ENCODE results near the gene IQCF2. TPM values are rescaled to one million over a fixed set of nuclear protein-coding genes. Genes with fewer than 3 reads are reported as not detected.
"Not testable (repeated sequence)": the region's sequence is repeated elsewhere in the genome, so short reads cannot be mapped to it uniquely, and the experiment has no call there.

IQCF2 gene
- not detected in 2 replicates for total RNA-seq (2014; rRNA removed; shearing (Covaris generic))

DNA sequence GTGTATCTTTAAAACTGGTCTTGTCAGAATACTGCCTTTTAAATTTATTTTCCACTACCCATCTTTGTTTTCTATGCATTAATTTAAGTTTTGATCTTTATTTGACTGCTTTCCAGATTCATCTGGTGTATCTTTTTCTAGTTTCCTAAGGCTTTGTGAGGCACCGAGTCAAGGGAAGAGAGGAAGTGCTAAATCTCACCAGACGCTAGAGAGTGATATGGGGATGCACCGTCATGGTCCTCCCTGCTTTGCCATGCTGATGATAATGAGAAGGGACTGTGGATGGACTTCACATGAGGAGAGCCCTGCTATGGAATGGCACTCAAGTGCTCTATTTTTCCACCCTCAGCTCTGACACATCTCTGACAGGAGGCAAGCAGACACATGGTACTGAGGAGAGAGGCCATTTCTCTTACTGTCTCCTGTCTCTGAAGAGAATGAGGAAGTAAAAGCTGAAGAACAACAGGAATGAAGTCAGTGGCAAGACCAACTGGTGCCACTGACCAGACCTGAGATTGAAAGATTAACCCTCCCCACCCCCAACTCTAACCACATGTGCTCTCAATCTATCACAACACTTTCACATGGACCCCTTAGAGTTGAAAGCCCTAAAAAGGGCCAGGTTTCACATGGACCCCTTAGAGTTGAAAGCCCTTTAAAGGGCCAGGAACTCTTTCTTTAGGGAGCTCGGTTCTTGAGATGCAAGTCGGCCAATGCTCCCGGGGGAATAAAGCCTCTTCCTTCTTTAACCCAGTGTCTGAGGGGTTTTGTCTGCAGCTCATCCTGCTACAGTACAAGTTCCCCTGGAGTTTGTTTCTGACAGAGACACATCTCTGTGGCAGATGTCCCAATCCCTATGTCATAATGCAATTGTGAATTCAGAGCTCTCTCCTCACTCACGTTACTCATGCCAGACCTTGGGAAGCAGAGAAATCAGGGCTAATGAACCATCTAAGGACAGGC is at the start of gene IQCF2:
IQCF2 (plus strand) TSS at position 913 of the 963 bp plus-strand sequence. CDS start 52 bp downstream, outside the sequence.
- H3K4me3 ChIP-seq: no peak within 1 kb of the TSS
- H3K4me1 ChIP-seq (replicated peaks): no peaks in the 10 kb centered on the region
- no peaks in the 10 kb centered on the region for H3K9me3 ChIP-seq (replicated peaks)
- DNase-seq (ENCODE audit: low read depth in 1 of 2, low spot score in 2 of 2): no peak
- H3K36me3 ChIP-seq: no peaks in the 10 kb centered on the region
- H3K27me3 ChIP-seq (replicated peaks): no peaks in the 10 kb centered on the region; the same call in none of the 2 replicates
- no peak within 1 kb of the TSS for H3K27ac ChIP-seq

DNA sequence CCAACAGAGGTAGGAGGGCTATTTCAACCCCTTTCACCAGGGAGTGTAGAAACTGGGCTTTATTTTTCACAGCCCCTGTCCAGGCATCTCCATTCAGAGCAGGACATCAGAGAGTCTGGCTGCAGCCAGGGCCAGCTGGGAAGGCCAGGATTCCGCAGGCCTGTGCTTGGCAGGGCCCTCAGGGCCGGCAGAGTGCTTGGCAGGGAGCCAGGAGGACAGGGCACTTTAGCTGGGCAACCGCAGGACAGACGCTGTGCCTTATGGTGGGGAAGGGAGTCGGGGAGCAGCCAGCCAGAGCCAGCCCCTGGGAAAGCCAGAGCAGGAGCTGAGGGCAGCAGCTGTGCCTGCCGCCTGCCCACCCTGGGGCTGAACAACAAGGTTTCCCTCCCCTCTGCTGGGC is 47.9 kb upstream of the IQCF2 start:
- Histone ChIP-seq H3K27ac (no peak overlapping the region), H3K4me3 (no peak overlapping the region), H3K36me3 (no peaks in the 10 kb centered on the region), H3K4me1 (replicated peaks) (no peaks in the 10 kb centered on the region), H3K27me3 (replicated peaks) (no peaks in the 10 kb centered on the region), H3K9me3 (replicated peaks) (no peaks in the 10 kb centered on the region)
- no peak for DNase-seq (ENCODE audit: low read depth in 1 of 2, low spot score in 2 of 2)

- no peaks in the 10 kb centered on the region for H3K4me1 ChIP-seq (replicated peaks)
- DNase-seq (ENCODE audit: low read depth in 1 of 2, low spot score in 2 of 2): no peak
- H3K9me3 ChIP-seq (replicated peaks): no peaks in the 10 kb centered on the region
- no peaks in the 10 kb centered on the region for H3K36me3 ChIP-seq
- no peak overlapping the region for H3K4me3 ChIP-seq
- H3K27ac ChIP-seq: no peak overlapping the region
- H3K27me3 ChIP-seq (replicated peaks): no peaks in the 10 kb centered on the region
Measured at GRCh38 chr3:51814034-51814433, 47.4 kb upstream of the IQCF2 start.

- H3K4me1 ChIP-seq (replicated peaks): no peaks in the 10 kb centered on the region
- no peaks in the 10 kb centered on the region for H3K36me3 ChIP-seq
- no peak overlapping the region for H3K27ac ChIP-seq
- H3K9me3 ChIP-seq (replicated peaks): no peaks in the 10 kb centered on the region
- no peak for DNase-seq (ENCODE audit: low read depth in 1 of 2, low spot score in 2 of 2)
- no peaks in the 10 kb centered on the region for H3K27me3 ChIP-seq (replicated peaks)
- H3K4me3 ChIP-seq: no peak overlapping the region
Measured at GRCh38 chr3:51815614-51816013, 45.8 kb upstream of the IQCF2 start.

DNA sequence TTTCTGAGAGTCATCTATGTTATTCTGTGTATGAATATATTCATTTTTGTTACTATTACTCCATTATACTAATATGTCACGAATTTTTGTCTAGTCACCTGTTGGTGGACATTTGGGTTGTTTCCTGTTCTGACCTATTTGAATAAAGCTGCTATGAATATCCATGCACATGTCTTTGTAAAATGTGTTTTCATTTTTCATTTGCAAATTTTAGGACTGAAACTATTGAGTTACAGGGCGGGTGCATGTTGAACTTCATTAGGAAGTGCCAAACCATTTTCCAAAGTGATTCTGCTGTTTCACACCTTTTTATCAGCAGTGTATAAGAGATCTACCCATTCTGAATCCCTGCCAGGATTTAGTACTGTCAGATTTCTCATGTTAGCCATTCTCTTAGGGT is 44.7 kb upstream of the IQCF2 start:
- H3K4me3 ChIP-seq: no peak overlapping the region
- no peaks in the 10 kb centered on the region for H3K9me3 ChIP-seq (replicated peaks)
- no peaks in the 10 kb centered on the region for H3K4me1 ChIP-seq (replicated peaks)
- no peak overlapping the region for H3K27ac ChIP-seq
- no peaks in the 10 kb centered on the region for H3K27me3 ChIP-seq (replicated peaks)
- H3K36me3 ChIP-seq: no peaks in the 10 kb centered on the region
- no peak for DNase-seq (ENCODE audit: low read depth in 1 of 2, low spot score in 2 of 2)

DNA sequence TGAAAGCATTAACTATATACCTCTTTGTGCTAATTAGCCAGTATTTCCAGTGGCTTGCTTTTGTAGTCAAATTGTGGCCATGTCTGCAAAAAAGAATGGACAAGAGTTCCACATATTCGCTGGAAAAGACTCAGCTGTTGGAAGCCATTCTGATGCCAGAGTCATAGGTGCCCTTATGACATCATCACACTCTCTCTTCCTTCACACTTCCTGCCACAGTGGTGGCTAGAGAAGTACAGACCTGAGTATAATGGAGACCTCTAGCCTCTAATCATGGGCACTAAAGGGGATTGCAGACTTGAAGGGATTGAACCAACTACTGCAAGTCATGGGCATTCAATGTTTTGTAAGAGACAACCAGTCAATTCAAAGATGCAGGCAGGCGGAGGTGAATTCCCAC is 44.0 kb upstream of the IQCF2 start:
- no peak overlapping the region for H3K27ac ChIP-seq
- no peaks in the 10 kb centered on the region for H3K27me3 ChIP-seq (replicated peaks)
- no peaks in the 10 kb centered on the region for H3K4me1 ChIP-seq (replicated peaks)
- DNase-seq (ENCODE audit: low read depth in 1 of 2, low spot score in 2 of 2): no peak
- H3K4me3 ChIP-seq: no peak overlapping the region
- H3K9me3 ChIP-seq (replicated peaks): no peaks in the 10 kb centered on the region
- no peaks in the 10 kb centered on the region for H3K36me3 ChIP-seq

DNA sequence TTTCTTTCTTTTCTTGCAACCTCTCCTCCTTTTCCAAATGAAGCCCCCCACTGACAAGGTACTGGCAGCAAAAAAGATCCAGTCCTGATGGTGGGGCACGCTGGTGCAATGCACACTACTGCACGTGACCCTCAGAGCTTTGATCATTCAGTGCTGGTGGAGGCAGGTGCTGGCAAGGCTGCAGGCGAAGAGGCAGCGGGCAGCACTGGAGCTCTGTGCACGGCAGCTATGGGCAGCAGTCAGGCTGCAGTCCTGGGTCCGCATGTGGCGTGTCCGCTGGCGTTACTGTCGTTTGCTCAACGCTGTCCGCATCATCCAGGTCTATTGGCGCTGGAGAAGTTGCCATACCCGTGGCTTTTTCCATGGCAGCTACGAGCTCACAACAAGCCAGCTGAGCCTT is 42.3 kb upstream of the IQCF2 start:
- no peaks in the 10 kb centered on the region for H3K9me3 ChIP-seq (replicated peaks)
- no peak overlapping the region for H3K4me3 ChIP-seq
- DNase-seq (ENCODE audit: low read depth in 1 of 2, low spot score in 2 of 2): no peak
- H3K27me3 ChIP-seq (replicated peaks): no peaks in the 10 kb centered on the region
- H3K36me3 ChIP-seq: no peaks in the 10 kb centered on the region
- H3K4me1 ChIP-seq (replicated peaks): no peaks in the 10 kb centered on the region
- no peak overlapping the region for H3K27ac ChIP-seq

DNA sequence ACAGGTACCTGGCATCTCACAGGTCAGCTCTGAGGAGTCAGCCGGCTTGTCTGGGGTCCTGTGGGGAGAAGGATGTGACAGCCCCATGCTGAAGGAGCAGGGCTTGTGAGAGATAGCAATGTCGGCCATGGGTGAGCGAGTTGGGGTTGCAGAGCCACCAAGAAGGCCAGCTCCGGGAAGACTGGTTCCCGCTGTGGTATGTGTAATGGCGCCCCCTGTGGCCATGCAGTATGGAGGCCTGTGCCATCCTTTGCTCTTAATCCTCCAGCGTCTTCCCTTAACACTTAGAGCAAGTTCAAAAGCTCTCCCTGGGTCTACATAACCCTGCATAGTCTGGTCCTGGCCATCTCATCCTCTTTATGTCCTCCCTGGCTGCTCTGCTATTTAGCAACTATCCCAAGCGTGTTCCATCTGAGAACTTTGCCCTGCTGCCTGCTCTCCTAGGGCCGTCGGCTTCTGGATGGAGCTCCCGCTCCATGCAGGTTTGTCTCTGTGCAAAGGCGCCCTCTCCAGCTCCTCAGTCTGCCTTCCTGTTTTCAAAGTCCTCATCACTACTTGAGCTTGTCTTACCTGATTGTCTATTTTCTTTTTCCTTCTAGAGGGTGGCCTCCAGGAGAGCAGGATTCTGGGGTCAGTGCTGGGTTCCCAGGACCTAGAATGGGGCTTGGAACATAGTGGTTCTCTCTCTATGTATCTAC is 41.6 kb upstream of the IQCF2 start:
- no peak overlapping the region for H3K27ac ChIP-seq
- DNase-seq (ENCODE audit: low read depth in 1 of 2, low spot score in 2 of 2): no peak
- H3K27me3 ChIP-seq (replicated peaks): no peaks in the 10 kb centered on the region
- H3K9me3 ChIP-seq (replicated peaks): no peaks in the 10 kb centered on the region
- H3K36me3 ChIP-seq: no peaks in the 10 kb centered on the region
- H3K4me3 ChIP-seq: no peak overlapping the region
- H3K4me1 ChIP-seq (replicated peaks): no peaks in the 10 kb centered on the region

GRCh38 chr3:51828297-51828696 is 33.1 kb upstream of the IQCF2 start:
- H3K36me3 ChIP-seq: no peaks in the 10 kb centered on the region
- H3K9me3 ChIP-seq (replicated peaks): 0 out of 2 replicates have a peak, but pooled peaks cover 5% of the 10 kb centered on the region

GRCh38 chr3:51830345-51830744 is 31.1 kb upstream of the IQCF2 start:
- Histone ChIP-seq H3K27ac (no peak overlapping the region), H3K9me3 (replicated peaks) (0 out of 2 replicates have a peak, but pooled peaks cover 5% of the 10 kb centered on the region), H3K36me3 (no peaks in the 10 kb centered on the region), H3K27me3 (replicated peaks) (no peaks in the 10 kb centered on the region), H3K4me1 (replicated peaks) (no peaks in the 10 kb centered on the region), H3K4me3 (no peak overlapping the region)
- no peak for DNase-seq (ENCODE audit: low read depth in 1 of 2, low spot score in 2 of 2)

More at GRCh38 chr3:51828297-51828696, 33.1 kb upstream of the IQCF2 start:
- Histone ChIP-seq H3K4me1 (replicated peaks) (no peaks in the 10 kb centered on the region), H3K27ac (no peak overlapping the region), H3K27me3 (replicated peaks) (no peaks in the 10 kb centered on the region), H3K4me3 (no peak overlapping the region)
- no peak for DNase-seq (ENCODE audit: low read depth in 1 of 2, low spot score in 2 of 2)

- Histone ChIP-seq H3K36me3 (no peaks in the 10 kb centered on the region), H3K4me1 (replicated peaks) (no peaks in the 10 kb centered on the region), H3K9me3 (replicated peaks) (0 out of 2 replicates have a peak, but pooled peaks cover 5% of the 10 kb centered on the region), H3K27ac (no peak overlapping the region), H3K4me3 (no peak overlapping the region), H3K27me3 (replicated peaks) (no peaks in the 10 kb centered on the region)
- no peak for DNase-seq (ENCODE audit: low read depth in 1 of 2, low spot score in 2 of 2)
Measured at GRCh38 chr3:51830836-51831385, 30.5 kb upstream of the IQCF2 start.

DNA sequence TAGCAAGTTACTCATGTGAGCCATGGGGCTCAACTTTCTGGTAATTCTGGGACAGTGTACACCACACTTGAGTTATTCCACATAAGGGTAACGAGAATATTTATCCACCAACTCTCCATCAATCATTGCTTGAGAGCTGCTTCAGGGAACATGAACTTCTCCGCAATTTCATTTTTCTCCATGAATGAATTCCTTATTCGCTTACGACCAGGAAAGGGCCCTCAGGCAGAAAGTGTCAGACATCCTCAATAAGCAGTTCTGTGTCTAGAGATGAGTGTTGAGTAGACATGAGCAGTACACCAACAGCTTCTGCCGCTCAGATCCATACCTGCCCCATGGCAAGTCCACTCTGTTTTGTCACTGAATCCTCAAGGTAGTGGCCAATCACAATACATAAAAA is 24.8 kb upstream of the IQCF2 start:
- no peaks in the 10 kb centered on the region for H3K4me1 ChIP-seq (replicated peaks)
- no peak for DNase-seq (ENCODE audit: low read depth in 1 of 2, low spot score in 2 of 2)
- no peak overlapping the region for H3K27ac ChIP-seq
- H3K9me3 ChIP-seq (replicated peaks): no peaks in the 10 kb centered on the region
- no peaks in the 10 kb centered on the region for H3K36me3 ChIP-seq
- no peaks in the 10 kb centered on the region for H3K27me3 ChIP-seq (replicated peaks)
- H3K4me3 ChIP-seq: no peak overlapping the region

- no peak overlapping the region for H3K4me3 ChIP-seq
- H3K27ac ChIP-seq: no peak overlapping the region
- H3K9me3 ChIP-seq (replicated peaks): no peaks in the 10 kb centered on the region
- H3K4me1 ChIP-seq (replicated peaks): no peaks in the 10 kb centered on the region
- H3K27me3 ChIP-seq (replicated peaks): peaks cover 4% of the 10 kb centered on the region; the same call in 1 of the 2 replicates
- no peaks in the 10 kb centered on the region for H3K36me3 ChIP-seq
- DNase-seq (ENCODE audit: low read depth in 1 of 2, low spot score in 2 of 2): no peak
Measured at GRCh38 chr3:51845129-51845528, 16.3 kb upstream of the IQCF2 start.

- not testable (repeated sequence) for H3K27me3 ChIP-seq (replicated peaks); H3K4me3 ChIP-seq; H3K27ac ChIP-seq; H3K9me3 ChIP-seq (replicated peaks); H3K36me3 ChIP-seq; DNase-seq (ENCODE audit: low read depth in 1 of 2, low spot score in 2 of 2); H3K4me1 ChIP-seq (replicated peaks)
Measured at GRCh38 chr3:51855411-51855810, 6.0 kb upstream of the IQCF2 start.
